GM12874 (cell line): ENCODE measurements around the gene GON4L.

Source experiments
- CTCF ChIP-seq: IDR thresholded peaks from 2 replicates; pipeline ENCODE4 v1.5.1; 2011; ENCODE audit warnings: low read depth, mild to moderate bottlenecking, control low read depth, low read length, moderate library complexity; ENCODE audit not compliant: insufficient read depth

Gene GON4L

GRCh38 chr1:155833665-155834295 lies 23.2 kb downstream of the GON4L start:
- TF ChIP-seq CTCF: no peak

GRCh38 chr1:155831279-155831976 lies 25.6 kb downstream of the GON4L start:
- TF ChIP-seq CTCF: no peak

GRCh38 chr1:155827450-155827849 lies 29.6 kb downstream of the GON4L start:
- TF ChIP-seq CTCF: no peak

- no peak for TF ChIP-seq CTCF
Observed at GRCh38 chr1:155816351-155816750, 40.7 kb downstream of the GON4L start.

- no peak for TF ChIP-seq CTCF
Observed at GRCh38 chr1:155813672-155814071, 43.3 kb downstream of the GON4L start.

- TF ChIP-seq CTCF: no peak
Observed at GRCh38 chr1:155812878-155813277, 44.1 kb downstream of the GON4L start.

GRCh38 chr1:155809088-155809487 lies 47.9 kb downstream of the GON4L start:
- no peak for TF ChIP-seq CTCF
